IPS-15b (cell line): ENCODE measurements around the gene FBXW8.

Experiments used
- H3K27me3 ChIP-seq: one replicate; pipeline ENCODE4 v1.6.1; 2013; ENCODE audit warnings: low read length; ENCODE audit not compliant: control insufficient read depth, insufficient read depth
- H3K36me3 ChIP-seq: one replicate; pipeline ENCODE4 v1.6.1; 2013; ENCODE audit warnings: low read length; ENCODE audit not compliant: control insufficient read depth, insufficient read depth
- H3K4me1 ChIP-seq: one replicate; pipeline ENCODE4 v1.6.1; 2013; ENCODE audit warnings: mild to moderate bottlenecking, low read length; ENCODE audit not compliant: control insufficient read depth, insufficient read depth
- H3K4me3 ChIP-seq: one replicate; pipeline ENCODE4 v1.5.1; 2013; ENCODE audit warnings: low read depth, low read length
- H3K9ac ChIP-seq: one replicate; pipeline ENCODE4 v1.6.1; 2013; ENCODE audit warnings: low read depth, mild to moderate bottlenecking, low read length
- H3K9me3 ChIP-seq: one replicate; pipeline ENCODE4 v1.6.1; 2013; ENCODE audit warnings: mild to moderate bottlenecking, low read length; ENCODE audit not compliant: control insufficient read depth, insufficient read depth

Gene FBXW8

GRCh38 chr12:116910645-116911451 is at the start of gene FBXW8:
Gene FBXW8, plus strand, starts transcription at chr12:116910950. Its CDS starts 88 bp downstream, at chr12:116911038.
- no peaks in the 10 kb centered on the region for H3K4me1 ChIP-seq
- H3K9ac ChIP-seq: peak within 1 kb of the TSS; percentile 89

GRCh38 chr12:116861320-116861719 is 49.4 kb upstream of the FBXW8 start:
- Histone ChIP-seq H3K4me3 (no peak overlapping the region), H3K9ac (no peak overlapping the region)

More at GRCh38 chr12:116910645-116911451, at the start of gene FBXW8:
- Histone ChIP-seq H3K4me3 (peak within 1 kb of the TSS; percentile 66), H3K36me3 (no peaks in the 10 kb centered on the region), H3K27me3 (no peaks in the 10 kb centered on the region), H3K9me3 (no peaks in the 10 kb centered on the region)

GRCh38 chr12:116862167-116862566 is 48.6 kb upstream of the FBXW8 start:
- no peaks in the 10 kb centered on the region for H3K27me3 ChIP-seq
- H3K36me3 ChIP-seq: no peaks in the 10 kb centered on the region
- H3K4me1 ChIP-seq: no peaks in the 10 kb centered on the region
- no peak overlapping the region for H3K4me3 ChIP-seq
- H3K9ac ChIP-seq: no peak overlapping the region
- H3K9me3 ChIP-seq: no peaks in the 10 kb centered on the region

More at GRCh38 chr12:116861320-116861719, 49.4 kb upstream of the FBXW8 start:
- Histone ChIP-seq H3K4me1 (no peaks in the 10 kb centered on the region), H3K9me3 (no peaks in the 10 kb centered on the region), H3K27me3 (no peaks in the 10 kb centered on the region), H3K36me3 (no peaks in the 10 kb centered on the region)

- Histone ChIP-seq H3K4me1 (no peaks in the 10 kb centered on the region), H3K9ac (no peak overlapping the region)
Observed at GRCh38 chr12:116863275-116863767, 47.4 kb upstream of the FBXW8 start.

GRCh38 chr12:116864371-116865160 is 46.2 kb upstream of the FBXW8 start:
- H3K4me1 ChIP-seq: no peaks in the 10 kb centered on the region
- H3K4me3 ChIP-seq: no peak overlapping the region
- H3K9me3 ChIP-seq: no peaks in the 10 kb centered on the region
- H3K27me3 ChIP-seq: no peaks in the 10 kb centered on the region
- H3K36me3 ChIP-seq: no peaks in the 10 kb centered on the region
- no peak overlapping the region for H3K9ac ChIP-seq

More at GRCh38 chr12:116863275-116863767, 47.4 kb upstream of the FBXW8 start:
- Histone ChIP-seq H3K4me3 (no peak overlapping the region), H3K36me3 (no peaks in the 10 kb centered on the region), H3K9me3 (no peaks in the 10 kb centered on the region), H3K27me3 (no peaks in the 10 kb centered on the region)

GRCh38 chr12:116867523-116867922 is 43.2 kb upstream of the FBXW8 start:
- Histone ChIP-seq H3K9me3 (no peaks in the 10 kb centered on the region), H3K36me3 (no peaks in the 10 kb centered on the region), H3K4me1 (no peaks in the 10 kb centered on the region), H3K27me3 (no peaks in the 10 kb centered on the region), H3K9ac (no peak overlapping the region), H3K4me3 (no peak overlapping the region)

GRCh38 chr12:116870306-116870705 is 40.4 kb upstream of the FBXW8 start:
- peaks cover 4% of the 10 kb centered on the region for H3K27me3 ChIP-seq
- no peaks in the 10 kb centered on the region for H3K36me3 ChIP-seq
- H3K4me3 ChIP-seq: no peak overlapping the region
- peaks cover 2% of the 10 kb centered on the region for H3K4me1 ChIP-seq
- no peak overlapping the region for H3K9ac ChIP-seq
- H3K9me3 ChIP-seq: no peaks in the 10 kb centered on the region

GRCh38 chr12:116874324-116874995 is 36.3 kb upstream of the FBXW8 start:
- peaks cover 2% of the 10 kb centered on the region for H3K4me1 ChIP-seq
- no peak overlapping the region for H3K4me3 ChIP-seq
- no peaks in the 10 kb centered on the region for H3K9me3 ChIP-seq
- H3K27me3 ChIP-seq: peaks cover 33% of the 10 kb centered on the region
- no peak overlapping the region for H3K9ac ChIP-seq
- H3K36me3 ChIP-seq: no peaks in the 10 kb centered on the region

- Histone ChIP-seq H3K4me1 (peaks cover 4% of the 10 kb centered on the region), H3K9ac (no peak overlapping the region), H3K9me3 (no peaks in the 10 kb centered on the region), H3K4me3 (peak overlapping the region; percentile 33), H3K36me3 (no peaks in the 10 kb centered on the region), H3K27me3 (peaks cover 46% of the 10 kb centered on the region)
Observed at GRCh38 chr12:116876151-116876869, 34.4 kb upstream of the FBXW8 start.

GRCh38 chr12:116878567-116879508 is 31.9 kb upstream of the FBXW8 start:
- Histone ChIP-seq H3K9me3 (no peaks in the 10 kb centered on the region), H3K27me3 (peaks cover 70% of the 10 kb centered on the region), H3K4me3 (peak overlapping the region; percentile 79)

More at GRCh38 chr12:116878567-116879508, 31.9 kb upstream of the FBXW8 start:
- peak overlapping the region; percentile 26 for H3K9ac ChIP-seq
- no peaks in the 10 kb centered on the region for H3K36me3 ChIP-seq
- H3K4me1 ChIP-seq: peaks cover 8% of the 10 kb centered on the region
